Upper lobe of right lung (tissue), 1 donor: ENCODE data around the gene FADS1. TPM values are rescaled to one million over a fixed set of nuclear protein-coding genes. Genes with fewer than 3 reads are reported as not detected.
A peak's percentile ranks its signal among the peaks of the same experiment; 100 is the strongest.

Experiments
- ATAC-seq: fragments of 200-7000 bp; cut with Tn5 transposase; one replicate; pipeline ENCODE4 v1.9.1; 2020; ENCODE audit warnings: mild to moderate bottlenecking, moderate library complexity
- DNase-seq: peaks from one replicate; pipeline ENCODE4 v3.0.0-alpha.2; 2020
- H3K27ac ChIP-seq: fragments of 200-600 bp; one replicate; pipeline ENCODE4 v1.8.0; 2022
- H3K27me3 ChIP-seq: fragments of 200-600 bp; one replicate; pipeline ENCODE4 v1.8.0; 2022; ENCODE audit warnings: mild to moderate bottlenecking
- H3K36me3 ChIP-seq: fragments of 200-600 bp; one replicate; pipeline ENCODE4 v1.8.0; 2022
- H3K4me1 ChIP-seq: fragments of 200-600 bp; one replicate; pipeline ENCODE4 v1.8.0; 2022
- H3K4me3 ChIP-seq: fragments of 200-600 bp; one replicate; pipeline ENCODE4 v1.8.0; 2022; ENCODE audit warnings: mild to moderate bottlenecking
- H3K9me3 ChIP-seq: fragments of 200-600 bp; one replicate; pipeline ENCODE4 v1.8.0; 2022
- CTCF ChIP-seq: fragments of 200-600 bp; IDR thresholded peaks from one replicate; pipeline ENCODE4 v1.8.0; 2022; ENCODE audit warnings: antibody characterized with exemption
- intact Hi-C: fragments of 100-400 bp; cut with DNase I; formaldehyde crosslinking; loops from one replicate; pipeline ENCODE4 v1.11.0; 2022
- total RNA-seq: library from RNA; stranded (reverse); fragmentation: NEBNext Ultra II Directional; extraction: Animal tissue kit (Norgen Biotek cat#: 25700); gene quantifications from one replicate; pipeline ENCODE4 v1.2.1, GENCODE V29; 2021
- donor health status: DM: no; HTN: yes; CAD: no; lungs with severe emphysema.

FADS1 gene
- total RNA-seq, 1 donor from 2014 or later = 68.0 TPM

DNA sequence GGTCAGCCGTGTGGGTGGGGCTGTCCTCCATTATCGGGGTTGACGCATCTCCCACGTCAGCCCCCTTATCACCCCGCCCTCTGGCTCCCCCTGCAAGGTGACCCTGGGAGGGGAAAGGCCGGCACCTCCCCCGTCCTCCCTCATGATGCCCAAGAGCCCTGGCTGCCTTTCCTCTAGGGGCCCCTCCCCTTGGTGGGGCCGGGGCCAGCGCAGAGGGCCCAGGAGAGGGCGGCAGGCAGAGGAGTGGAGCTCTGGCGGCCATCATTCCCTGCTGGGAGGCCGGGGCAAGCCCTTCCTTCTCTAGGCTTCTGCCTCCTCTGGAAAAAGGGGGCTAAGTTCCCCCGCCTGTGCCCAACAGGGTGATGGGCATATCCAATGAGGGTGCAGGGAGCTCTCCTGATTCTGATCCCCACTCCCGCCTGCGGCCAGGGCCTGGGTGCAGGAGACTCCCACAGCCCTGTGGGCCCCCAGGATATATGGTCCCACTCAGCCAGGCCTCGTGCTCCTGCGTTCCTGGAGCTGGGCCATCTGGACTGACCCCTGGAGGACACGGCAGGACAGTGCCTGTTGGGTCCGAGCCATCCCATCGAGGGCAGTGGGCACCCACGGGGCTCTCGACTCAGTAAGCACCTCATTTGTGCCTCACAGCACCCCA lies 52.1 kb downstream of the FADS1 start:
- Histone ChIP-seq H3K27ac (no peak overlapping the region), H3K4me1 (no peaks in the 10 kb centered on the region), H3K27me3 (peaks cover 5% of the 10 kb centered on the region), H3K4me3 (no peak overlapping the region), H3K9me3 (no peaks in the 10 kb centered on the region), H3K36me3 (no peaks in the 10 kb centered on the region)
- TF ChIP-seq CTCF = no peak
- no peak for DNase-seq
- peak; percentile 20 for ATAC-seq
- intact Hi-C loops = no loop called here

- Histone ChIP-seq H3K4me3 (no peak overlapping the region), H3K27me3 (peaks cover 5% of the 10 kb centered on the region), H3K27ac (no peak overlapping the region), H3K4me1 (no peaks in the 10 kb centered on the region), H3K36me3 (no peaks in the 10 kb centered on the region), H3K9me3 (no peaks in the 10 kb centered on the region)
- intact Hi-C loops = no loop called here
- TF ChIP-seq CTCF = no peak
- DNase-seq (no peak), ATAC-seq (no peak)
These were observed 52.7 kb downstream of the FADS1 start for GRCh38 chr11:61763930-61764605.

GRCh38 chr11:61762798-61763197 lies 54.0 kb downstream of the FADS1 start:
- no peak for TF ChIP-seq CTCF
- Histone ChIP-seq H3K36me3 (no peaks in the 10 kb centered on the region), H3K4me3 (no peak overlapping the region), H3K27ac (no peak overlapping the region), H3K9me3 (no peaks in the 10 kb centered on the region), H3K27me3 (peaks cover 6% of the 10 kb centered on the region), H3K4me1 (no peaks in the 10 kb centered on the region)
- DNase-seq (no peak), ATAC-seq (no peak)
- intact Hi-C loops = no loop called here

GRCh38 chr11:61762223-61762615 lies 54.6 kb downstream of the FADS1 start:
- TF ChIP-seq CTCF = no peak
- H3K9me3 ChIP-seq = no peaks in the 10 kb centered on the region
- H3K27ac ChIP-seq = no peak overlapping the region
- intact Hi-C loops = no loop called here
- DNase-seq = no peak
- no peak for ATAC-seq
- H3K4me1 ChIP-seq = no peaks in the 10 kb centered on the region
- H3K4me3 ChIP-seq = no peak overlapping the region
- peaks cover 10% of the 10 kb centered on the region for H3K27me3 ChIP-seq
- no peaks in the 10 kb centered on the region for H3K36me3 ChIP-seq

DNA sequence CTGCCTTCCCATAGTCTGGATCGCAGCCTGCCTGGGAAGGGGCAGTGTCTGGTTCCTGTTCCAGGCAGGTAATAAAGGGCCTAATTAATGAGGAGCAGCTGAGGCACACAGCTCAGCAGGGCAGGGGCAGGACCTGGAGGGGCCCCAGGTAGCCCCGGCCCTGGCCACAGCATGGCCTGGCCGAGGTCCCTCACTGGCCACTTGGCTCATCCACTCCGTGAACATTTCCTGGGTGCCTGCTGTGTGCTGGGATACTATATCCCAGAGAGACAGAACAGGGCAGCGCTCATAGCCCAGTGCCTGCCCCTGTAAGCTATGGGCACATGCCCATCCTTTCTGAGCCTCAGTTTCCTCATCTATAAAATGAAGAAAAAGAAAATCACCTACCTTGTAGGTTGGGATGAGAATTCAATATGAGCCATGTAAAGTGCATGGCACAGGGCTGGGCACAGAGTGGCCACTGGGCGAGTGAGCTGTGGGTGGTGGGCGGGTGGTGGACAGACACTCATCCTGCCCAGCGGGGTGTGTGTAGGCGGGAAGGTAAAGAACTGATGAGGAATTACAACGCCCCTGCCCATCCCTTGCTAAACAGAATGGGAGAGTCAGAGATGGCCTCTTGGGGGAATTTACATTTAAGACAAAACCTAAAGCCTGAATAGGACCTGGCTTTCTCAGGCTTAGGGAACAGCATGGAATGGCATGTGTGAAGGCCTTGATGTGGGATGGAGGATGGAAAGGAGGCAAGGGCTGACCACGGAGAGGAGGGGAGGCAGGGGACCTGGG lies 55.2 kb downstream of the FADS1 start:
- Histone ChIP-seq H3K4me3 (no peak overlapping the region), H3K27me3 (peaks cover 10% of the 10 kb centered on the region), H3K36me3 (no peaks in the 10 kb centered on the region), H3K27ac (no peak overlapping the region), H3K4me1 (no peaks in the 10 kb centered on the region), H3K9me3 (no peaks in the 10 kb centered on the region)
- no peak for TF ChIP-seq CTCF
- ATAC-seq = no peak
- no peak for DNase-seq
- intact Hi-C loops = no loop called here
